Peyer's patch (tissue), 4 donors: Measurements from ENCODE around the gene CSPG4.

Experiments used
- POLR2A ChIP-seq, 2 donors: fragments of 450-650 bp; IDR thresholded peaks; one replicate each; pipeline ENCODE4 v1.5.1; 2017; ENCODE audit warnings: antibody characterized with exemption in 2 of 2, mild to moderate bottlenecking in 2 of 2, moderate library complexity in 2 of 2
- TF ChIP-seq, protein P1 (sequence below), 6 experiments: fragments of 450-650 bp in 4 of 6; fragments of 200-600 bp in 2 of 6; sonication (generic) in 1 of 6; IDR thresholded peaks; one replicate each; pipeline ENCODE4 v1.5.1; 2017 to 2019; ENCODE audit warnings: antibody characterized with exemption in 6 of 6, mild to moderate bottlenecking in 3 of 6, moderate library complexity in 1 of 6

DNA sequence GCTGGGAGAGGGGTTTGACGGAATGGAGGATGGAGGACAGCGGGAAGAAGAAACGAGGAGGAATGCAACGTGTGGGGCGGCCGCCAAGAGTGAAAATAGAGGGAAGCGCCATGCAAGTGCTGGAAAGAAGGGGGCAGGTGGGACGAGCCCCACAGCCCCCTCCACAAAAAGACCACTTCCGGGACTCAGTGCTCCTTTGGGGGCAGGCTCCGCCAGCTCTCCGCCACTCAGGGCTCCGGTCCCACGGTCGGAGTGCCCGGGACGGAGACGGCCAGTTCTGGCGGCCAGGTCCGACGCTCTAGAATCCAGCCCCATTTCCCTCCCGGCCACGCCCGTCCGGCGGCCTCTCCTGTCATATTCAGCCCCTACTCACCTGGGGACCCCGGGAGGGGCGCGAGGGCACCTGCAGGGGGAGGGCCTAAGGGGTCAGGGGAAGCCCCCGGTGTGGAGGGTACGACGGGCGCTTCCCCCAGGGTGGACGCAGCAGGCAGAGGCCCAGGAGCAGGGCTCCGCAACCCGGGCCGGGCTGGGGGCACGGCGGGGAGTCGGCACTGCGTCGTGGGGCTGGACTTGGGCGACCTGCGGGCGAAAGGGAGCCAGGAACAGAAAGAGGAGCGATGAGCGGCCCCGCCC, 25.5 kb upstream of the CSPG4 start:
- TF ChIP-seq, protein P1, sequence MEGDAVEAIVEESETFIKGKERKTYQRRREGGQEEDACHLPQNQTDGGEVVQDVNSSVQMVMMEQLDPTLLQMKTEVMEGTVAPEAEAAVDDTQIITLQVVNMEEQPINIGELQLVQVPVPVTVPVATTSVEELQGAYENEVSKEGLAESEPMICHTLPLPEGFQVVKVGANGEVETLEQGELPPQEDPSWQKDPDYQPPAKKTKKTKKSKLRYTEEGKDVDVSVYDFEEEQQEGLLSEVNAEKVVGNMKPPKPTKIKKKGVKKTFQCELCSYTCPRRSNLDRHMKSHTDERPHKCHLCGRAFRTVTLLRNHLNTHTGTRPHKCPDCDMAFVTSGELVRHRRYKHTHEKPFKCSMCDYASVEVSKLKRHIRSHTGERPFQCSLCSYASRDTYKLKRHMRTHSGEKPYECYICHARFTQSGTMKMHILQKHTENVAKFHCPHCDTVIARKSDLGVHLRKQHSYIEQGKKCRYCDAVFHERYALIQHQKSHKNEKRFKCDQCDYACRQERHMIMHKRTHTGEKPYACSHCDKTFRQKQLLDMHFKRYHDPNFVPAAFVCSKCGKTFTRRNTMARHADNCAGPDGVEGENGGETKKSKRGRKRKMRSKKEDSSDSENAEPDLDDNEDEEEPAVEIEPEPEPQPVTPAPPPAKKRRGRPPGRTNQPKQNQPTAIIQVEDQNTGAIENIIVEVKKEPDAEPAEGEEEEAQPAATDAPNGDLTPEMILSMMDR (IDR thresholded peaks at IDR 0.05): no peak
- no peak for TF ChIP-seq POLR2A (IDR thresholded peaks at IDR 0.05)
